Activated naive CD8-positive, alpha-beta T cell treated with anti-CD3 and anti-CD28 coated beads for 36 hours (primary cell): Measurements from ENCODE around the gene IL17REL. TPM values are rescaled to one million over a fixed set of nuclear protein-coding genes. Genes with fewer than 3 reads are reported as not detected.

ENCODE experiments used
- DNase-seq: peaks from one replicate; pipeline ENCODE4 v3.0.0; 2021
- H3K27ac Mint-ChIP-seq: one replicate; pipeline ENCODE4 v1.8.0; 2022; ENCODE audit warnings: mild to moderate bottlenecking, moderate library complexity, mixed read lengths
- H3K27me3 Mint-ChIP-seq: one replicate; pipeline ENCODE4 v1.8.0; 2022; ENCODE audit warnings: mild to moderate bottlenecking, mixed read lengths
- H3K36me3 Mint-ChIP-seq: one replicate; pipeline ENCODE4 v1.8.0; 2021; ENCODE audit warnings: mild to moderate bottlenecking, mixed read lengths
- H3K4me1 Mint-ChIP-seq: one replicate; pipeline ENCODE4 v1.8.0; 2021; ENCODE audit warnings: mixed read lengths
- H3K4me3 Mint-ChIP-seq: one replicate; pipeline ENCODE4 v1.8.0; 2022; ENCODE audit warnings: mild to moderate bottlenecking, moderate library complexity, mixed read lengths
- H3K9me3 Mint-ChIP-seq: one replicate; pipeline ENCODE4 v1.8.0; 2022; ENCODE audit warnings: mixed read lengths
- total RNA-seq, 2 experiments: library from RNA; stranded (reverse); gene quantifications; one replicate each; pipeline ENCODE4 v1.2.3, GENCODE V29; 2021

IL17REL gene
- total RNA-seq, 2 experiments from 2014 or later, result not detected

DNA sequence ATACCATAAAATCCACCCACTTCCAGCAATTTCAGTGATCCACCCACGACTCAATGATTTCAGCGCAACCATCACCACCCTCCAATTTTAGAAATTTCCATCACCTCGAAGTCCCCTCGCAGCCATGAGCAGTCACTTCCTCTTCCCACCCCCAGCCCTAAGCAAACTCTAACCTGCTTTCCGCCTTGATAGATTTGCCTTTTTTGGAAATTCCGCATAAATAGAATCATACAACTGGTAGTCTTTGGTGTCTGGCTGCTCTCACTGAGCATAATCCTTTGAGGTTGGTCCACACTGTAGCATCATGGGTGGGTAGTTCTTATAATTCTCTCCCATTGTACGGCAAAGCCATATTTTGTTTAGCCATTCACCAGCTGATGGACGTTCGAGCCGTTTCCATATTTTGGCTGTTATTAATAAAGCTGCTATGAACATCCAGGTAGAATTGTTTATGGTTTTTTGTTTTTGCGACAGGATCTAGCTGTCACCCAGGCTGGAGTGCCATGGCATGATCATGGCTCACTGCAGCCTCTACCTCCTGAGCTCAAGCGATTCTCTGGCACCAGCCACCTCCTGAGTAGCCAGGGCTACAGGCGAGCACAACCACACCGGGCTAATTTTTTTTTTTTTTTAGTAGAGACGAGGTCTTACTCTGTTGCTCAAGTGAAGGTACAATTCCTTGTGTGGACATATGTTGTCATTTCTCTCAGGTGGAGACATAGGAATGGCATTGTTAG is 36.0 kb downstream of the IL17REL start:
- H3K27ac Mint-ChIP-seq, result peak overlapping the region; percentile 92
- peaks cover 34% of the 10 kb centered on the region for H3K9me3 Mint-ChIP-seq
- no peak overlapping the region for H3K4me3 Mint-ChIP-seq
- peaks cover 29% of the 10 kb centered on the region for H3K4me1 Mint-ChIP-seq
- H3K36me3 Mint-ChIP-seq, result peaks cover 41% of the 10 kb centered on the region
- peak; percentile 71 for DNase-seq
- peaks cover 5% of the 10 kb centered on the region for H3K27me3 Mint-ChIP-seq

DNA sequence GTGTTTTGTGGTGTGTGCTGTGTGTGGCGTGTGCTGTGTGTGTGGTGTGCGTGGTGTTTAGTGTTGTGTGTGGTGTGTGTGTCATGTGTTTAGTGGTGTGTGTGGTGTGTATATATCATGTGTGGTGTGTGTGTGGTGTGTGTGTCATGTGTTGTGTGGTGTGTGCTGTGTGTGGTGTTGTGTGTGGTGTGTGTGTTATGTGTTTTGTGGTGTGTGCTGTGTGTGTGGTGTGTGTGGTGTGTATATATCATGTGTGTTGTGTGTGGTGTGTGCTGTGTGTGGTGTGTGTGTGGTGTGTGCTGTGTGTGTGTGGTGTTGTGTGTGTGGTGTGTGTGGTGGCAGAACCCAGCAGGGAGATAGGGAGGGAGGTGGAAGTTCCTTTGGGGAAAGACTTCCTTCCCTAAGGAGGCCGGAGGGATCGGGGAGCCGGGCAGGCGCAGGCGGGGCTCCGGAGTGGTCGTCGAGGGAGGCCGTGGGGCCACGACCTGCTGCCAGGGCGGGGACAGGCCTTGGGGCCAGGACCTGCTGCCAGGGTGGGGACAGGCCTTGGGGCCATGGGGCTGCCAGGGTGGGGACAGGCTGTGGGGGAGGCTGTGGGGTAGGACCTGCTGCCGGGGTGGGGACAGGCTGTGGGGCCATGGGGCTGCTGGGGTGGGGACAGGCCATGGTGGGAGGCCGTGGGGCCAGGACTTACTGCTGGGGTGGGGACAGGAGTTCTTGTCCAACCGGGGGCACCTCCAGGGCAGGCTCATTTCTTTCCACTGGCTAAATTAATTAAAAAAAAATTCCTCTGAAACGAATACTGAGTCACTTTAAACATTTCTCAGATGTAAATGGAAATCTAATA is 36.8 kb downstream of the IL17REL start:
- DNase-seq, result peak; percentile 83
- Mint-ChIP-seq H3K27me3 (peaks cover 5% of the 10 kb centered on the region), H3K4me3 (peak overlapping the region; percentile 30), H3K9me3 (peaks cover 32% of the 10 kb centered on the region), H3K27ac (peak overlapping the region; percentile 92), H3K4me1 (peaks cover 32% of the 10 kb centered on the region), H3K36me3 (peaks cover 34% of the 10 kb centered on the region)

- H3K27me3 Mint-ChIP-seq, result peaks cover 5% of the 10 kb centered on the region
- H3K36me3 Mint-ChIP-seq, result peaks cover 20% of the 10 kb centered on the region
- no peak overlapping the region for H3K27ac Mint-ChIP-seq
- no peak for DNase-seq
- H3K4me3 Mint-ChIP-seq, result no peak overlapping the region
- peaks cover 14% of the 10 kb centered on the region for H3K9me3 Mint-ChIP-seq
- peaks cover 29% of the 10 kb centered on the region for H3K4me1 Mint-ChIP-seq
These were observed 39.3 kb downstream of the IL17REL start for GRCh38 chr22:49973018-49973961.

- Mint-ChIP-seq H3K27me3 (peaks cover 5% of the 10 kb centered on the region), H3K9me3 (peaks cover 11% of the 10 kb centered on the region), H3K27ac (no peak overlapping the region), H3K36me3 (peaks cover 16% of the 10 kb centered on the region), H3K4me1 (peaks cover 34% of the 10 kb centered on the region), H3K4me3 (no peak overlapping the region)
- no peak for DNase-seq
These were observed 40.2 kb downstream of the IL17REL start for GRCh38 chr22:49972163-49973017.

DNA sequence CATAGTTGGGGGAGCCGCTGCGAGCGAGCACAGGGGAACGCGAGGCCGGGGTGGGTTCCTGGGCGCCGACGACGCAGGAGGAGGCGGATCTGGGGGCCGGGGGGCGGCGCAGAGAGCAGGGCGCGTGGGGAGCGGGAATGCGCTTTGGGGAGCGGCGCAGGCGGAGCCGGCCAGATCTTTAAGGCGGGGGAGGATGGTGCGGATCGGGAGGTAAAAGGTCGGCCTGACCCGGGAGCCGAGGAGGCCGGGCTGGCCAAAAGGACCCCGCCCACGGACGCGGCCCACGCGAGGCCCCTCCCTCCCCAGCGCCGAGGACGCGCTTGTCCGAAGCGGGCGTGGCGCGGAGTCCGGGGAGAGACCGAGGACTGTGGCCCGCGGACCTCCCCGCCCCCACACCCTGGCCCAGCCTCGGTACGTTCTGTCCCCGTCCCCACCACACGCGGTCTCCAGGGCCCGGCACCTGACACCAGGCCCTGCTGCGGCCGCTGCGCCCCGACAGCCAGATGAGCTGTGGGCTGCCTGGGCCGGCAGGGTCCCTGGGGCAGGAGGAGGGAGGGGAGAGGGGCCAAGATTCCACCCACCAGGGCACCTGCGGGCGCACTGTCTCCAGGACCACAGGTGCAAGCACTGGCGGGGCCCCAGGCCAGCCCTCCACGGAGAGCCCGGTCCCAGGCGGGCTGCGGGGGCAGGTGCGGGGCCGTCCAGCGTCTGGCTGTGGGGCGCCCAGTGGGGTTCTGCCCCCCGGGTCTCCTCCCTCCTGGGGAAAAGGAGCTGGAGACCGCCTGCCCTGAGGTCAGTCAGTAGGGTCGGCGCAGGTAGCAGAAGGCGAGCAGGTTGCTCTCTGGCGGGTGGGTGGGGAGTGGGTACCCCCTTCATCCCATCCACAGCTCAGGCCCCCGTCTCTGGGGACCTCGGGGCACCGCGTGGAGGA is 41.1 kb downstream of the IL17REL start:
- H3K4me3 Mint-ChIP-seq, result peak overlapping the region; percentile 82
- peaks cover 6% of the 10 kb centered on the region for H3K9me3 Mint-ChIP-seq
- peaks cover 11% of the 10 kb centered on the region for H3K36me3 Mint-ChIP-seq
- H3K27ac Mint-ChIP-seq, result peak overlapping the region; percentile 90
- peaks cover 33% of the 10 kb centered on the region for H3K4me1 Mint-ChIP-seq
- peaks cover 5% of the 10 kb centered on the region for H3K27me3 Mint-ChIP-seq
- peak; percentile 88 for DNase-seq

- Mint-ChIP-seq H3K9me3 (peaks cover 5% of the 10 kb centered on the region), H3K4me1 (peaks cover 30% of the 10 kb centered on the region), H3K27ac (peak overlapping the region; percentile 90), H3K36me3 (peaks cover 8% of the 10 kb centered on the region), H3K4me3 (peak overlapping the region; percentile 82), H3K27me3 (peaks cover 5% of the 10 kb centered on the region)
- peak; percentile 97 for DNase-seq
These were observed 41.9 kb downstream of the IL17REL start for GRCh38 chr22:49970528-49971231.

- Mint-ChIP-seq H3K9me3 (no peaks in the 10 kb centered on the region), H3K4me1 (peaks cover 27% of the 10 kb centered on the region), H3K27me3 (no peaks in the 10 kb centered on the region), H3K4me3 (peak overlapping the region; percentile 82), H3K36me3 (peaks cover 5% of the 10 kb centered on the region), H3K27ac (peak overlapping the region; percentile 90)
- no peak for DNase-seq
These were observed 42.6 kb downstream of the IL17REL start for GRCh38 chr22:49969751-49970527.

DNA sequence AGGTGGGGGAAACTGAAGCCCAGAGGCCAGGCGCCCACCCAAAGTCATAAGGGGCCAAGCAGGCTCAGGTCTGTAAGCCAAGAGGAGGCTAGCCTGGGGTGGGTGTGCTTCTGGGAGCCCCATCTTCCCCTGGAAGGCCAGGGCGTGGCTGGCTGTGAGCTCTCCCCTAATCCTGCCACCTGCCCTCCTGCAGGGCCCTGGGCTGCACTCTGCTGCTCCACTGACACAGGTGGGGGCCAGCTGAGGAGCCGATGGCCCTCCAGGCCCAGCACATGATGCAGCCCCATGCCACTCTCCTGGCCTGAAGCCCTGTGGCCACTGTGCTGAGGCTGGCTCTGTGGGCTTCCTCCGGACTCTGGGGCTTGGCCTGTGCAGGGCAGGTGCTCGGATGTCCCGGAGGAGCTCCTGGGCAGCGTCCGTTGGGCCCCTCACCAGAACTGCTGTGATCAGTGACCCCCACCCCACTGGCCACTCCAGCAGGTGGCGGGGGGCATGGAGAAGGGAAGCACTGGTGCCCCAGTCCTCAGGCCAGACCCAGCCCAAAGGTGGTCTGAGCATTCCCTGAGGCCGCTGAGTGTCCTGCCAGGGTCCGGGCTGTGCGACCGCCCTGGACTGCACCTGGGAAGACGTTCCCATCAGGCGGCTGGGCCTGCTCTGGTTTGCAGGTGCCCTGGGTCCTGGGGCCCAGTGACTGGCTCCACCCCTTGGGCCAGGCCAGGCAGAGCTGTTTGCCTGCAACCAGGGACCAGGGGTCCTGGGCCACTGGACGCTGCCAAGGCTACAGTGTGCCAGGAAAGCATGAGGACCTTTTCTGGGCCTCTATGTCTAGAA is 43.5 kb downstream of the IL17REL start:
- DNase-seq, result no peak
- no peak overlapping the region for H3K27ac Mint-ChIP-seq
- H3K36me3 Mint-ChIP-seq, result peaks cover 14% of the 10 kb centered on the region
- H3K4me1 Mint-ChIP-seq, result peaks cover 35% of the 10 kb centered on the region
- H3K4me3 Mint-ChIP-seq, result no peak overlapping the region
- no peaks in the 10 kb centered on the region for H3K9me3 Mint-ChIP-seq
- no peaks in the 10 kb centered on the region for H3K27me3 Mint-ChIP-seq

DNA sequence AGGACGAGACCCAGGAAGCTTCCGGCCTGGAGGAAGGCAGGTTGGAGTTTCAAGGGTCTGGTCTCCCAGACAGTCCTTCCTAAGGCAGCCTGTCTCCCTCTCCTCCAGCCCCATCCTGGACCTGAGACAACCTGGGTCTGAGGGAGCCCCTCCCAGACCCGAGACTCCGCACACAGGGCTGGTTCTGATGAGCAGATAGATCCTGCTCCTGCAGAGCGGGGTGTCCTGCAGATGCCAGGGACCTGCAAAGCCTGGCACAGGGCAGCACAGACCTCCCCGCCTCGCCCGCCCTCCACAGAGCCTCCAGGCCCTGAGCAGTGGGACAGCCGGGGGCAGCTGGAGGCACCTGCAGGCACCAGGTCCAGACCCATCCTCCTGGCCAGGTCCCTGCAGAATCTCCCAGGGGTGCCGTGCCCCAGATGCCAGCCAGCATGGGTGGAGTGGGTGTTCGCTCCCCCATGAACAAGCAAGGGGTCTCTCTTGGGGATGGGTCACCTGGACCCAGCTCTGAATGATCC is 44.2 kb downstream of the IL17REL start:
- H3K36me3 Mint-ChIP-seq, result peaks cover 20% of the 10 kb centered on the region
- DNase-seq, result no peak
- no peak overlapping the region for H3K27ac Mint-ChIP-seq
- no peaks in the 10 kb centered on the region for H3K27me3 Mint-ChIP-seq
- H3K4me1 Mint-ChIP-seq, result peaks cover 42% of the 10 kb centered on the region
- H3K9me3 Mint-ChIP-seq, result no peaks in the 10 kb centered on the region
- H3K4me3 Mint-ChIP-seq, result no peak overlapping the region

- H3K4me1 Mint-ChIP-seq, result peaks cover 42% of the 10 kb centered on the region
- no peaks in the 10 kb centered on the region for H3K27me3 Mint-ChIP-seq
- H3K4me3 Mint-ChIP-seq, result no peak overlapping the region
- H3K27ac Mint-ChIP-seq, result peak overlapping the region; percentile 66
- H3K9me3 Mint-ChIP-seq, result no peaks in the 10 kb centered on the region
- peaks cover 26% of the 10 kb centered on the region for H3K36me3 Mint-ChIP-seq
- no peak for DNase-seq
These were observed 44.8 kb downstream of the IL17REL start for GRCh38 chr22:49967706-49968208.
